ACHN (cell line): Measurements from ENCODE around the gene PEX11G.
A peak's percentile ranks its signal among the peaks of the same experiment; 100 is the strongest.
"Not testable (repeated sequence)": the region's sequence is repeated elsewhere in the genome, so short reads cannot be mapped to it uniquely, and the experiment has no call there.

Source experiments
- DNase-seq: peaks from one replicate; pipeline ENCODE4 v3.0.0-alpha.2; 2015
- in situ Hi-C: cut with HindIII; loops from 2 replicates; pipeline ENCODE4 v1.10.0; 2017; ENCODE audit warnings: low sequenced_read_pairs, low pct_ligation_motif_present, low pct_unique_long_range_greater_than_20kb

PEX11G gene

DNA sequence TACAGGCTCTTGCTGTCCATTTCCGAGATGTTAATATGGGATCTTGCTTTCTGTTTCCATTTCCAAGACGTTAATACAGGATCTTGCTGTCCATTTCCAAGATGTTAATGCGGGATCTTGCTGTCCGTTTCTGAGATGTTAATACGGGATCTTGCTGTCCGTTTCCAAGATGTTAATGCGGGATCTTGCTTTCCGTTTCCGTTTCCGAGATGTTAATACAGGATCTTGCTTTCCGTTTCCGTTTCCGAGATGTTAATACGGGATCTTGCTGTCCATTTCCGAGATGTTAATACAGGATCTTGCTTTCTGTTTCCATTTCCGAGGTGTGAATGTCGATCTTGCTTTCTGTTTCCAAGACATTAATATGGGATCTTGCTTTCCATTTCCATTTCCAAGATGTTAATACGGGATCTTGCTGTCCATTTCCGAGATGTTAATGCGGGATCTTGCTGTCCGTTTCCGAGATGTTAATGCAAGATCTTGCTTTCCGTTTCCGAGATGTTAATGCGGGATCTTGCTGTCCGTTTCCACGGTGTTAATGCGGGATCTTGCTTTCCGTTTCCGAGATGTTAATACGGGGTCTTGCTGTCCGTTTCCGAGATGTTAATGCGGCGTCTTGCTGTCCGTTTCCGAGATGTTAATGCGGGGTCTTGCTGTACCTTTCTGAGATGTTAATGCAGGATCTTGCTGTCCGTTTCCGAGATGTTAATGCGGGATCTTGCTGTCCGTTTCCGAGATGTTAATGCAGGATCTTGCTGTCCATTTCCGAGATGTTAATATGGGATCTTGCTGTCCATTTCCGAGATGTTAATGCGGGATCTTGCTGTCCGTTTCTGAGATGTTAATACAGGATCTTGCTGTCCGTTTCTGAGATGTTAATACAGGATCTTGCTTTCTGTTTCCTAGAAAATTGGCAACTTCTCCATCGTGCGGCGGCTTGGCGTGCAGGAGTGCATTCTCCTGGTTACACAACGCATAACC, 38.3 kb downstream of the PEX11G start:
- in situ Hi-C loops, result no loop called here
- DNase-seq, result peak; percentile 28

GRCh38 chr19:7449391-7450070, 39.3 kb downstream of the PEX11G start:
- DNase-seq, in situ Hi-C loops: not testable (repeated sequence)

- in situ Hi-C loops, result no loop called here
- DNase-seq, result no peak
These were observed 41.2 kb downstream of the PEX11G start for GRCh38 chr19:7447648-7448047.

- in situ Hi-C loops, result no loop called here
- no peak for DNase-seq
These were observed 43.7 kb downstream of the PEX11G start for GRCh38 chr19:7445104-7445503.

GRCh38 chr19:7444042-7444441, 44.8 kb downstream of the PEX11G start:
- no peak for DNase-seq
- in situ Hi-C loops, result no loop called here

DNA sequence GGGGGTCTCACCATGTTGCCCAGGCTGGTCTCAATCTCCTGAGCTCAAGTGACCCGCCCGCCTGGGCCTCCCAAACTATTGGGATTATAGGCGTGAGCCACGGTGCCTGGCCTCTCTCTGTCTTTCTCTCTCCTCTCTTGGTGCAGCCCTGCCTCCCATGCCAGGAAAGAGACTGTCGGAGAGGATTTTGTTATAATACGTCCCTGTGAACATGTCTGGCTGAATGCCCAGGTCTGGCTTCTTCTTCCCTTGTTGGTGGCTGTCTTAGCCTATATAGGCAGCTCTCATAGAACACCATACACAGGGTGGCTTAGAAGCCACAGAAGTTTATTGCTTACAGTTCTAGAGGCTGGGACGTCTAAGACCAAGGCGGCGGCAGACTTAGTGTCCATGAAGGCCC, 46.4 kb downstream of the PEX11G start:
- in situ Hi-C loops, result no loop called here
- no peak for DNase-seq

DNA sequence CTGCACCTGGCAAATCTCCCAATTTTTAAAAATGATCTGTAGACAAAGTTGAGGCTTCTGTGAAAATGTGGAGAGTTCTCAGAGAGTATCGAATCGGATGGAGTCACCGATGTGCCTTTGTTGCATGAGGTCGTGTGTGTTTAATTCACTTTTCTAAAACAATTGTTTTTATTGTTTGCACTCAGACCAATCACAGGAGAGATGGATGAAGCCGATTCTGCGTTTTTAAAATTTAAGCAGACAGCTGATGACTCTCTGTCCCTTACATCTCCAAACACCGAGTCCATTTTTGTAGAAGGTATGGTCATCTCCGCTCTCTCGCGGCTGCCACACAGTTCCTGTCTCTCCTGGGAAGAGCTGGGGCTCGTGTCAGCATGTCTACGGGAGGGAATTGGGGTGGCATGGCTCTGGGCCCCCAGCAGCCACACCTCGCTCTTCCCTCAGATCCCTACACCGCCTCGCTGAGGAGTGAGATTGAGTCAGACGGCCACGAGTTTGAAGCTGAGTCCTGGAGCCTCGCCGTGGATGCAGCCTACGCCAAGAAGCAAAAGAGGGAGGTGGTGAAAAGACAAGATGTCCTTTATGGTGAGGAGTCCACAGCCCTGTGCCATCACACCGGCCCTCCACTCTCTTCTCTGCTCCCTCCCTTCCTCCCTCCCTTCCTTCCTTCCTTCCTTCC, 47.2 kb downstream of the PEX11G start:
- no peak for DNase-seq
- in situ Hi-C loops, result no loop called here

GRCh38 chr19:7440188-7440975, 48.5 kb downstream of the PEX11G start:
- DNase-seq, result no peak
- in situ Hi-C loops, result no loop called here

DNA sequence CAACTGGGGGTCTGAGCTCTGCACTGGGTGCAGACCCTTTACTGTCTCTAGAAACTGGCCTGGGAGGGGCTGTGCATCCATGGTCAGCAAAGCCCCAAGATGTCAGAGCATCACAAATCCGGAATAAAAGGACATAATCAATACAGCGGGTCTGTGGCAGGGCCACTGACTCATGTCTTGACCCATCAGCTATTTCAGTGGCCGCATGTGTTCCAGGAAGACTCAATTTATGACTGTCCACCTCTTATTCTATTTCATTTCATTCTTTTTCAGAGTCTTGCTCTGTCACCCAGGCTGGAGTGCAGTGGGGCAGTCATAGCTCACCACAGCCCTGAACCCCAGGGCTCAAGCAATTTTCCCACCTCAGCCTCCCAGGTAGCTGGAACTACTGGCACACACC, 53.2 kb downstream of the PEX11G start:
- DNase-seq, result no peak
- in situ Hi-C loops, result no loop called here

DNA sequence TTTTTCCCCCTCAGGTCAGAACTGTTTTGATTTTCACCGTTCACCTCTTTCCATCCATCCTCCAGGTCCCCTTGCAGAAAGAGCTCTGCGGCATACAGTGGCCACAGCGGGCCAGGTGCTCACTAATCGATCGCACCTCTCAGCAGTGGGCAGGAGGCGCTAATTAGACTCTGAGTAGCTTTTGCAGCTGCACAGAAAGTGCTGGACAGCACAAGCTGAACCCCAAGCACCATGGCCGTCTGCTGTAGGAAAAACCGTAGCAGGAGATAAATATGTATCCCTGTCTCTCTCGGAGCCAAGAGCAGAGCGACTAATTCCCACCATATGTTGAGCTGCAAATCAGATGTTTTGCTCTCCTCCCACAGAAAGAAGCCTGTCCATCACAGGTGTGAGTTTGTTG, 54.4 kb downstream of the PEX11G start:
- no peak for DNase-seq
- in situ Hi-C loops, result no loop called here

GRCh38 chr19:7433456-7433855, 55.4 kb downstream of the PEX11G start:
- in situ Hi-C loops, DNase-seq: not testable (repeated sequence)

DNA sequence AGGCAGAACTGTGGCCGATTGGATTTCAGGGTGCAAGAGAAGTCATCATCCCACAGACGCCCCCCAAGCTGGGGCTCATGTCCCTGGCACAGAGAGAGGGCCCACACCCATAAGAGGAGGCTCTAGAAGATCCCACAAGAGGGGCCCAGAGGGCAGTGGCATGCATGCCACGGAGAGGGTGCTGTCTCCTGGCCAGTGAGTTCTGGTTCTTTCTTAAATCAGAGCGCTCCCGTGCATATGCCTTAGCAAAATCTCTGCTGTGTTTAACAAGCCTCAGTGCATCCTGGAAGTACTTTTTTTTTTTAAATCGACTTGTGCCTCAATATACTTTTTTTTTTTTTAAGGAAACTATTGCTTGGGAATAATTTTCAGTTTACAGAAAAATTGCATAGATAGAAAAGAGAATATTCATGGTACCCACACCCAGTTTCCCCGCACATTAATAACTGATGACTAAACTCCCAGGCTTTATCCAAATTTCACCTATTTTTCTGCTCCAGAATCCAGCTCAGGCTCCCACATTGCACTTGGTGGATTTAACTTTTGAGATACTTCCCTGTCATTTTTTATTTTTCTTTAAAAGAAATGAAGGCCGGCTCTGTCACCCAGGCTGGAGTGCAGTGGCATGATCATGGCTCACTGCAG, 59.1 kb downstream of the PEX11G start:
- DNase-seq, result no peak
- in situ Hi-C loops, result no loop called here

GRCh38 chr19:7428651-7429113, 60.2 kb downstream of the PEX11G start:
- DNase-seq, result no peak
- in situ Hi-C loops, result no loop called here

- in situ Hi-C loops, result no loop called here
- DNase-seq, result no peak
These were observed 60.9 kb downstream of the PEX11G start for GRCh38 chr19:7427944-7428343.

DNA sequence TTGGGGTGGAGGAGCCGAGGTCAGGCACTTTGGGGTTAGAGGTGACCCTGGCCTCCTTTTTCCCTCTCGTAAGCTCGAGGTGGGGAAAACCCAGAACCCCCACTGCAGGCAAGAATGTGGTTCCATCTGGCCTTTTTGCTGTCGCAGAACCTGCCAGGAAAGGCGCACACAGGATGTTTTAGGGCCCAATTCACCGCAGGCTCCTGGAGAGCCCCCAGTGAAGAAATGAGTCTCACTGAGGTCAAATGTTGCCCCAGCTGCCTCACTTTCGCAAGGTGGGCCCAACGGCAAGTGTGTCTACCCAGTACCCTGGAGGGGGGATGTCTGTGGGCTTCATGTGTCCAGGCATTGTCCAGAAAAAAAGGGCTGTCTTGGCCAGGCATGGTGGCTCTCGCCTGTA, 61.8 kb downstream of the PEX11G start:
- no peak for DNase-seq
- in situ Hi-C loops, result no loop called here
